Measurements from ENCODE around the gene BUD23. TPM values are rescaled to one million over a fixed set of nuclear protein-coding genes. Genes with fewer than 3 reads are reported as not detected.

Gene BUD23
- polyA plus RNA-seq, 2 donors, result 39.9 to 43.5 TPM

- Histone ChIP-seq H3K27ac (ENCODE audit: low read depth in 2 of 2, low read length in 1 of 2) (peak overlapping the region; percentile 96), H3K4me1 (ENCODE audit: control insufficient read depth in 2 of 2, insufficient read depth in 2 of 2, low read length in 1 of 2) (peaks cover 0 to 17% of the 10 kb centered on the region in 2 donors), H3K9me3 (ENCODE audit: control insufficient read depth in 2 of 2, insufficient read depth in 1 of 2, low read depth in 1 of 2, low read length in 1 of 2) (no peaks in the 10 kb centered on the region), H3K4me3 (ENCODE audit: low read depth in 1 of 2, low read length in 2 of 2) (peak overlapping the region in 1 of 2 donors; percentile 1), H3K27me3 (ENCODE audit: control insufficient read depth in 1 of 2, insufficient read depth in 2 of 2, low read length in 2 of 2) (no peaks in the 10 kb centered on the region), H3K36me3 (ENCODE audit: control insufficient read depth in 2 of 2, insufficient read depth in 2 of 2, low read length in 1 of 2) (no peaks in the 10 kb centered on the region)
- WGBS, 2 donors, result 21 to 29% methylated on average over 35 of the region's 35 CpGs
Measured at GRCh38 chr7:73742753-73743641, 59.6 kb downstream of the BUD23 start.

- Histone ChIP-seq H3K36me3 (ENCODE audit: control insufficient read depth in 2 of 2, insufficient read depth in 2 of 2, low read length in 1 of 2) (no peaks in the 10 kb centered on the region), H3K4me1 (ENCODE audit: control insufficient read depth in 2 of 2, insufficient read depth in 2 of 2, low read length in 1 of 2) (peaks cover 0 to 14% of the 10 kb centered on the region in 2 donors), H3K27ac (ENCODE audit: low read depth in 2 of 2, low read length in 1 of 2) (peak overlapping the region; percentile 38 to 53), H3K9me3 (ENCODE audit: control insufficient read depth in 2 of 2, insufficient read depth in 1 of 2, low read depth in 1 of 2, low read length in 1 of 2) (no peaks in the 10 kb centered on the region), H3K4me3 (ENCODE audit: low read depth in 1 of 2, low read length in 2 of 2) (no peak overlapping the region), H3K27me3 (ENCODE audit: control insufficient read depth in 1 of 2, insufficient read depth in 2 of 2, low read length in 2 of 2) (no peaks in the 10 kb centered on the region)
- 31 to 45% methylated on average over 4 of the region's 4 CpGs for WGBS, 2 donors
Measured at GRCh38 chr7:73746378-73746777, 63.0 kb downstream of the BUD23 start.

Other genes with a start within 250 kb of the BUD23 start
- gene FZD9, start 249.8 kb upstream of the BUD23 start, polyA plus RNA-seq, result under 1 TPM; 0.48 to 0.61 TPM
- gene BAZ1B, start 161.3 kb upstream of the BUD23 start, polyA plus RNA-seq, result 10 to 100 TPM; 10.9 to 11.8 TPM
- gene BCL7B, start 125.9 kb upstream of the BUD23 start, polyA plus RNA-seq, result 10 to 100 TPM; 30.0 to 43.5 TPM
- gene TBL2, start 105.0 kb upstream of the BUD23 start, polyA plus RNA-seq, result 10 to 100 TPM in 1 of 2 donors, 1 to 10 TPM in 1; 7.6 to 13.7 TPM
- 1 to 10 TPM; 2.5 to 4.5 TPM for gene MLXIPL, start 59.1 kb upstream of the BUD23 start, polyA plus RNA-seq
- gene VPS37D, start 15.8 kb upstream of the BUD23 start, polyA plus RNA-seq, result under 1 TPM; 0.45 to 0.75 TPM
- gene DNAJC30, start 144 bp upstream of the BUD23 start, polyA plus RNA-seq, result 1 to 10 TPM; 3.9 to 6.1 TPM
- 1 to 10 TPM; 1.6 to 2.4 TPM for gene STX1A, start 36.1 kb downstream of the BUD23 start, polyA plus RNA-seq
- gene ABHD11, start 55.2 kb downstream of the BUD23 start, polyA plus RNA-seq, result 10 to 100 TPM; 22.6 to 28.3 TPM
- gene CLDN3, start 86.7 kb downstream of the BUD23 start, polyA plus RNA-seq, result under 1 TPM; 0.14 to 0.26 TPM
- 100 to 1,000 TPM; 124 to 233 TPM for gene CLDN4, start 147.4 kb downstream of the BUD23 start, polyA plus RNA-seq
- gene METTL27, start 158.9 kb downstream of the BUD23 start, polyA plus RNA-seq, result 1 to 10 TPM in 1 of 2 donors, under 1 TPM in 1; 0.45 to 1.1 TPM
- not detected for gene TMEM270, start 177.6 kb downstream of the BUD23 start, polyA plus RNA-seq

All from esophagus (tissue), 2 donors.